Measurements from ENCODE around the gene H1-8.

DNA sequence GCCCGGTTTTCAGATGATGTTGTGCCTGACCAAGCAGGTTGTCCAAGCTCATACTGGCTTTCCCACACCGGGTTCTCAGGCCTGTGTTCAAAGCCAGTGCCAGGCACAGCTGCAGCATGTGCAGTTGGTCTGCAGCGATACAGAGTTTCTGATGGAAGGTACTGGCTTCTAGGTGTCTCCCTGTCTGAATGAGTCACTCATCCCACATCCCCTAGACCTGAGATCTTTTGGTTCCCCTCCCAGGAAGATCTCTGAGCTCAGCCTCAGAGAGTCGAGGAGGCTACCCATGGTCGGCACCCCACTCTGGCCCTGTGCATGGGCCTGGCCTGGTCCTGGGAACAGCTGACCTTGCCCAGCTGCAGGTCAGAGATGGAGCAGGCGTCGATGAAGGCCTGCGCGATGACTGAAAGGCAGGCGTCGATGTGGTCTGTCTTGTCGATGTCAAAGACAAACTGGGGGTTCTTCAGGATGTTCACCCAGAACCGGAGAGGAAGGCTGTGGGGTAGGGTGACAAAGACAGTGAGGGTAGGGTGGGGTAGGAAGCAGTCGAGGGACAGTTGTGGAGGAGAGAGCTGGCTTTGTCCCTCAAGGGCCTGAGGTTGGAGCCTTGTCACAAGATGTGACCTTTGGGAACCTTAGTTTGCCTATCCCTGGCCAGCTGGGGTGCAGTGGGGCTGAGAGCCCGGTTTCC, 15.3 kb downstream of the H1-8 start:
- no peak for TF ChIP-seq CTCF (IDR thresholded peaks at IDR 0.05)
- no peak for TF ChIP-seq POLR2AphosphoS5 (IDR thresholded peaks at IDR 0.05)

Measured in transverse colon (tissue), 4 donors.